CD8-positive, alpha-beta memory T cell (primary cell): Measurements from ENCODE around the gene LRRC55. TPM values are rescaled to one million over a fixed set of nuclear protein-coding genes. Genes with fewer than 3 reads are reported as not detected.
A peak's percentile ranks its signal among the peaks of the same experiment; 100 is the strongest.
"Not testable (repeated sequence)": the region's sequence is repeated elsewhere in the genome, so short reads cannot be mapped to it uniquely, and the experiment has no call there.

Experiments
- CTCF ChIA-PET: fragments of 350-600 bp; sonication (Branson Sonifier 250); formaldehyde crosslinking; loops from one replicate; lab custom pipeline; 2021; ENCODE audit warnings: antibody characterized with exemption; lab: Charles Lee
- POLR2A ChIA-PET: fragments of 350-600 bp; sonication (Branson Sonifier 250); formaldehyde crosslinking; loops from one replicate; lab custom pipeline; 2021; ENCODE audit warnings: antibody characterized with exemption; lab: Charles Lee
- DNase-seq, 5 donors: peaks; one replicate each; pipeline versions ENCODE4 v3.0.0 to v3.0.0-alpha.2; 2020 to 2022; ENCODE audit warnings: mixed read lengths in 1 of 5
- H3K27ac ChIP-seq: one replicate; pipeline ENCODE4 v1.7.0; 2013; ENCODE audit warnings: low read depth, mild to moderate bottlenecking, low read length, moderate library complexity
- H3K27me3 ChIP-seq: 2 replicates; pipeline ENCODE4 v1.7.0; 2013; ENCODE audit warnings: low read length, mild to moderate bottlenecking; ENCODE audit not compliant: insufficient read depth, poor library complexity, severe bottlenecking
- H3K36me3 ChIP-seq: 2 replicates; pipeline ENCODE4 v1.7.0; 2013; ENCODE audit warnings: mild to moderate bottlenecking, low read length, moderate library complexity; ENCODE audit not compliant: insufficient read depth
- H3K4me1 ChIP-seq: 2 replicates; pipeline ENCODE4 v1.7.0; 2013; ENCODE audit warnings: mild to moderate bottlenecking, low read length, moderate library complexity; ENCODE audit not compliant: insufficient read depth
- H3K4me3 ChIP-seq: 2 replicates; pipeline ENCODE4 v1.7.0; 2013; ENCODE audit warnings: mild to moderate bottlenecking, low read length
- H3K9me3 ChIP-seq: 2 replicates; pipeline ENCODE4 v1.7.0; 2013; ENCODE audit warnings: mild to moderate bottlenecking, low read length
- H3K27ac Mint-ChIP-seq, 8 donors: one replicate each; pipeline ENCODE4 v1.8.0; 2020 to 2021; ENCODE audit warnings: mixed read lengths in 8 of 8, mild to moderate bottlenecking in 6 of 8, inconsistent platforms in 3 of 8, moderate library complexity in 3 of 8
- H3K27me3 Mint-ChIP-seq, 2 donors: one replicate each; pipeline ENCODE4 v1.8.0; 2020 to 2021; ENCODE audit warnings: mixed read lengths in 2 of 2, mild to moderate bottlenecking in 1 of 2, moderate library complexity in 1 of 2
- H3K36me3 Mint-ChIP-seq, 3 donors: one replicate each; pipeline ENCODE4 v1.8.0; 2020 to 2021; ENCODE audit warnings: mixed read lengths in 3 of 3, inconsistent platforms in 1 of 3, mild to moderate bottlenecking in 1 of 3
- H3K4me1 Mint-ChIP-seq, 3 donors: one replicate each; pipeline ENCODE4 v1.8.0; 2020 to 2021; ENCODE audit warnings: mixed read lengths in 3 of 3, inconsistent platforms in 1 of 3, mild to moderate bottlenecking in 1 of 3
- H3K4me3 Mint-ChIP-seq, 7 donors: one replicate each; pipeline ENCODE4 v1.8.0; 2020 to 2021; ENCODE audit warnings: mixed read lengths in 7 of 7, mild to moderate bottlenecking in 6 of 7, moderate library complexity in 4 of 7, inconsistent platforms in 2 of 7
- H3K9me3 Mint-ChIP-seq, 5 donors: one replicate each; pipeline ENCODE4 v1.8.0; 2020 to 2022; ENCODE audit warnings: mixed read lengths in 5 of 5, mild to moderate bottlenecking in 3 of 5, moderate library complexity in 2 of 5, inconsistent platforms in 1 of 5
- polyA plus RNA-seq: library from polyadenylated mRNA; unstranded; fragments of 300-500 nt; fragmentation: Illumina TruSeq; gene quantifications from one replicate; pipeline ENCODE4 v1.2.3, GENCODE V29; 2021
- total RNA-seq, 2 experiments: library from RNA; stranded (reverse); gene quantifications; one replicate each; pipeline ENCODE4 v1.2.3, GENCODE V29; 2021

The LRRC55 gene
- total and polyA plus RNA-seq, 3 experiments from 2014 or later, result not detected

- Mint-ChIP-seq H3K9me3 (peaks cover 0 to 1% (median 0%) of the 10 kb centered on the region in 5 donors), H3K27ac (no peak overlapping the region), H3K4me3 (no peak overlapping the region), H3K36me3 (no peaks in the 10 kb centered on the region), H3K27me3 (peaks cover 5 to 16% of the 10 kb centered on the region in 2 donors), H3K4me1 (no peaks in the 10 kb centered on the region)
- ChIA-PET CTCF (interaction anchor here (1.5 kb wide), 1 partner anchor 11 kb away, joined by 3 read pairs; no protein-coding TSS in a partner anchor), POLR2A (no interaction called here)
- Histone ChIP-seq H3K9me3 (no peaks in the 10 kb centered on the region), H3K36me3 (no peaks in the 10 kb centered on the region), H3K4me3 (no peak overlapping the region), H3K4me1 (no peaks in the 10 kb centered on the region), H3K27ac (no peak overlapping the region), H3K27me3 (no peaks in the 10 kb centered on the region)
- no peak for DNase-seq
Measured at GRCh38 chr11:57163160-57163868, 18.4 kb upstream of the LRRC55 start.

- Histone ChIP-seq H3K27ac (no peak overlapping the region), H3K27me3 (no peaks in the 10 kb centered on the region), H3K4me3 (no peak overlapping the region), H3K36me3 (no peaks in the 10 kb centered on the region), H3K4me1 (no peaks in the 10 kb centered on the region), H3K9me3 (no peaks in the 10 kb centered on the region)
- Mint-ChIP-seq H3K27me3 (peaks cover 5 to 20% of the 10 kb centered on the region in 2 donors), H3K27ac (no peak overlapping the region), H3K4me3 (no peak overlapping the region), H3K4me1 (no peaks in the 10 kb centered on the region), H3K36me3 (no peaks in the 10 kb centered on the region), H3K9me3 (peaks cover 0 to 7% (median 0%) of the 10 kb centered on the region in 5 donors)
- ChIA-PET CTCF (no interaction called here), POLR2A (no interaction called here)
- DNase-seq, result no peak
Measured at GRCh38 chr11:57164317-57164716, 17.4 kb upstream of the LRRC55 start.

GRCh38 chr11:57167125-57167846, 14.5 kb upstream of the LRRC55 start:
- DNase-seq, result no peak
- ChIA-PET CTCF (no interaction called here), POLR2A (no interaction called here)
- no peaks in the 10 kb centered on the region for H3K4me1 ChIP-seq
- H3K4me3 Mint-ChIP-seq, result no peak overlapping the region
- no peak overlapping the region for H3K27ac Mint-ChIP-seq
- peaks cover 0 to 7% (median 3%) of the 10 kb centered on the region in 5 donors for H3K9me3 Mint-ChIP-seq
- no peak overlapping the region for H3K27ac ChIP-seq
- no peak overlapping the region for H3K4me3 ChIP-seq
- H3K9me3 ChIP-seq, result no peaks in the 10 kb centered on the region
- H3K36me3 Mint-ChIP-seq, result no peaks in the 10 kb centered on the region
- H3K4me1 Mint-ChIP-seq, result no peaks in the 10 kb centered on the region
- no peaks in the 10 kb centered on the region for H3K27me3 ChIP-seq
- no peaks in the 10 kb centered on the region for H3K36me3 ChIP-seq
- H3K27me3 Mint-ChIP-seq, result peaks cover 2 to 15% of the 10 kb centered on the region in 2 donors

GRCh38 chr11:57169732-57170313, 11.9 kb upstream of the LRRC55 start:
- H3K27me3 ChIP-seq, H3K4me3 ChIP-seq, H3K27me3 Mint-ChIP-seq, H3K4me1 ChIP-seq, H3K36me3 ChIP-seq, CTCF ChIA-PET, H3K4me3 Mint-ChIP-seq, H3K27ac ChIP-seq, H3K4me1 Mint-ChIP-seq, H3K9me3 Mint-ChIP-seq, H3K9me3 ChIP-seq, H3K36me3 Mint-ChIP-seq, POLR2A ChIA-PET, DNase-seq: not testable (repeated sequence)
- peak overlapping the region in 1 of 8 donors; percentile 52 for H3K27ac Mint-ChIP-seq

- CTCF ChIA-PET, result no interaction called here
- Histone ChIP-seq H3K4me1 (no peaks in the 10 kb centered on the region), H3K36me3 (no peaks in the 10 kb centered on the region), H3K4me3 (no peak overlapping the region), H3K27me3 (no peaks in the 10 kb centered on the region), H3K9me3 (no peaks in the 10 kb centered on the region), H3K27ac (no peak overlapping the region)
- Mint-ChIP-seq H3K27ac (no peak overlapping the region), H3K27me3 (peaks cover 4 to 17% of the 10 kb centered on the region in 2 donors), H3K4me1 (no peaks in the 10 kb centered on the region), H3K9me3 (peaks cover 0 to 7% (median 3%) of the 10 kb centered on the region in 5 donors), H3K4me3 (no peak overlapping the region), H3K36me3 (no peaks in the 10 kb centered on the region)
- DNase-seq, result no peak
- POLR2A ChIA-PET, result no interaction called here
Measured at GRCh38 chr11:57172031-57172430, 9.7 kb upstream of the LRRC55 start.

- Histone ChIP-seq H3K27ac (no peak overlapping the region), H3K27me3 (no peaks in the 10 kb centered on the region), H3K4me3 (no peak overlapping the region), H3K9me3 (no peaks in the 10 kb centered on the region), H3K4me1 (no peaks in the 10 kb centered on the region), H3K36me3 (no peaks in the 10 kb centered on the region)
- Mint-ChIP-seq H3K4me3 (no peak overlapping the region), H3K4me1 (no peaks in the 10 kb centered on the region), H3K27ac (no peak overlapping the region), H3K9me3 (peaks cover 0 to 7% (median 3%) of the 10 kb centered on the region in 5 donors), H3K36me3 (no peaks in the 10 kb centered on the region), H3K27me3 (peaks cover 13 to 31% of the 10 kb centered on the region in 2 donors)
- POLR2A ChIA-PET, result no interaction called here
- CTCF ChIA-PET, result no interaction called here
- DNase-seq, result no peak
Measured at GRCh38 chr11:57174656-57175055, 7.1 kb upstream of the LRRC55 start.

GRCh38 chr11:57175478-57175877, 6.3 kb upstream of the LRRC55 start:
- Histone ChIP-seq H3K27me3 (peaks cover under 1% of the 10 kb centered on the region), H3K27ac (no peak overlapping the region), H3K9me3 (no peaks in the 10 kb centered on the region), H3K36me3 (no peaks in the 10 kb centered on the region), H3K4me3 (no peak overlapping the region), H3K4me1 (no peaks in the 10 kb centered on the region)
- Mint-ChIP-seq H3K9me3 (peaks cover 0 to 5% (median 1%) of the 10 kb centered on the region in 5 donors), H3K27me3 (peaks cover 18 to 39% of the 10 kb centered on the region in 2 donors), H3K4me1 (no peaks in the 10 kb centered on the region), H3K27ac (no peak overlapping the region), H3K4me3 (no peak overlapping the region), H3K36me3 (no peaks in the 10 kb centered on the region)
- POLR2A ChIA-PET, result no interaction called here
- CTCF ChIA-PET, result no interaction called here
- no peak for DNase-seq

- Histone ChIP-seq H3K27ac (no peak overlapping the region), H3K36me3 (no peaks in the 10 kb centered on the region), H3K9me3 (no peaks in the 10 kb centered on the region), H3K27me3 (peaks cover 4% of the 10 kb centered on the region), H3K4me3 (no peak overlapping the region), H3K4me1 (no peaks in the 10 kb centered on the region)
- peaks cover 24 to 55% of the 10 kb centered on the region in 2 donors for H3K27me3 Mint-ChIP-seq
- no peaks in the 10 kb centered on the region for H3K36me3 Mint-ChIP-seq
- CTCF ChIA-PET, result no interaction called here
- H3K4me3 Mint-ChIP-seq, result no peak overlapping the region
- POLR2A ChIA-PET, result no interaction called here
- H3K27ac Mint-ChIP-seq, result no peak overlapping the region
- no peaks in the 10 kb centered on the region for H3K4me1 Mint-ChIP-seq
- no peak for DNase-seq
- peaks cover 0 to 7% (median 2%) of the 10 kb centered on the region in 5 donors for H3K9me3 Mint-ChIP-seq
Measured at GRCh38 chr11:57178334-57178733, 3.4 kb upstream of the LRRC55 start.
